GM12878 (cell line): Measurements from ENCODE around the gene PPME1. TPM values are rescaled to one million over a fixed set of nuclear protein-coding genes. Genes with fewer than 3 reads are reported as not detected.

ENCODE experiments used
- ATAC-seq: fragments of 200-7000 bp; cut with Tn5 transposase; 3 replicates; pipeline ENCODE4 v1.9.1; 2020; ENCODE audit warnings: mild to moderate bottlenecking, moderate library complexity
- BruUV-seq: library from RNA; stranded (reverse); fragments of 400-500 nt; replicated peaks from 2 replicates; lab custom pipeline; 2021; lab: Mats Ljungman, UMichigan
- CTCF ChIA-PET: fragments of 300-600 bp; sonication (Branson Sonifier 250); formaldehyde crosslinking; extraction: SDS; loops from one replicate; lab custom pipeline; 2021; ENCODE audit warnings: inconsistent platforms; lab: Yijun Ruan, JAX
- POLR2A ChIA-PET: fragments of 350-600 bp; formaldehyde crosslinking; extraction: SDS; loops from one replicate; lab custom pipeline; 2021; ENCODE audit warnings: inconsistent platforms; lab: Charles Lee
- RAD21 ChIA-PET: fragments of 300-600 bp; sonication (Branson Sonifier 250); formaldehyde crosslinking; loops from one replicate; lab custom pipeline; 2023; ENCODE audit warnings: antibody characterized with exemption; ENCODE audit not compliant: unreplicated experiment; lab: Charles Lee
- SMC1A ChIA-PET: fragments of 300-600 bp; sonication (Branson Sonifier 250); formaldehyde crosslinking; loops from one replicate; lab custom pipeline; 2023; ENCODE audit not compliant: unreplicated experiment, uncharacterized antibody; lab: Charles Lee
- DNase-seq: peaks from one replicate; pipeline ENCODE4 v3.0.0-alpha.2; 2011; ENCODE audit warnings: low read depth, low spot score
- FAIRE-seq: peaks from 3 replicates; lab custom pipeline; 2011; peaks lifted over from hg19 to GRCh38; lab: Jason Lieb, UNC
- H2AFZ ChIP-seq: 2 replicates; pipeline ENCODE4 v1.6.0; 2011; ENCODE audit warnings: low read depth, low read length, control low read depth; ENCODE audit not compliant: control insufficient read depth
- H3K27ac ChIP-seq: 2 replicates; pipeline ENCODE4 v1.5.1; 2011; ENCODE audit warnings: control low read depth; ENCODE audit not compliant: control insufficient read depth, insufficient read depth
- H3K27me3 ChIP-seq, 2 experiments: replicated peaks in 1 of 2; 2 replicates each; pipeline versions ENCODE4 v1.6.0 to v1.6.1; 2011; ENCODE audit warnings: low read length in 1 of 2; ENCODE audit not compliant: control insufficient read depth in 2 of 2, insufficient read depth in 2 of 2
- H3K36me3 ChIP-seq, 2 experiments: 2 replicates each; pipeline ENCODE4 v1.5.1; 2011; ENCODE audit warnings: low read length in 1 of 2; ENCODE audit not compliant: control insufficient read depth in 2 of 2, insufficient read depth in 2 of 2
- H3K4me1 ChIP-seq: 2 replicates; pipeline ENCODE4 v1.6.1; 2011; ENCODE audit warnings: mild to moderate bottlenecking, low read length, moderate library complexity, mixed read lengths; ENCODE audit not compliant: control insufficient read depth, insufficient read depth
- H3K4me2 ChIP-seq: 2 replicates; pipeline ENCODE4 v1.6.0; 2011; ENCODE audit warnings: control low read depth; ENCODE audit not compliant: control insufficient read depth, insufficient read depth
- H3K4me3 ChIP-seq: fragments of 200-600 bp; sonication (generic); 2 replicates; pipeline ENCODE4 v1.5.1; 2016
- H3K79me2 ChIP-seq: 2 replicates; pipeline ENCODE4 v1.6.0; 2011; ENCODE audit warnings: low read length; ENCODE audit not compliant: control insufficient read depth, insufficient read depth
- H3K9ac ChIP-seq: 2 replicates; pipeline ENCODE4 v1.8.0; 2011; ENCODE audit warnings: low read length, control low read depth, mixed read lengths; ENCODE audit not compliant: control insufficient read depth, insufficient read depth
- H3K9me3 ChIP-seq: replicated peaks from 3 replicates; pipeline ENCODE4 v1.5.1; 2011; ENCODE audit warnings: mild to moderate bottlenecking, low read length; ENCODE audit not compliant: control insufficient read depth, insufficient read depth
- H4K20me1 ChIP-seq: 2 replicates; pipeline ENCODE4 v1.6.0; 2011; ENCODE audit not compliant: control insufficient read depth, insufficient read depth
- NFXL1 ChIP-seq: fragments of 450-650 bp; IDR thresholded peaks from 2 replicates; pipeline ENCODE4 v1.6.1; 2017; ENCODE audit warnings: antibody characterized with exemption, mild to moderate bottlenecking, borderline replicate concordance
- NR2C2 ChIP-seq: IDR thresholded peaks from 2 replicates; pipeline ENCODE4 v1.6.1; 2011; ENCODE audit warnings: borderline replicate concordance, low read depth; ENCODE audit not compliant: control insufficient read depth, insufficient read length
- POLR2AphosphoS2 ChIP-seq: IDR thresholded peaks from 2 replicates; pipeline ENCODE4 v1.6.1; 2011; ENCODE audit warnings: low read depth, mild to moderate bottlenecking, low read length, improper control_type of control experiment, moderate library complexity
- RAD51 ChIP-seq: fragments of 450-650 bp; IDR thresholded peaks from 2 replicates; pipeline ENCODE4 v1.6.1; 2016; ENCODE audit warnings: moderate library complexity, mild to moderate bottlenecking, inconsistent platforms
- SREBF1 ChIP-seq: IDR thresholded peaks from 2 replicates; pipeline ENCODE4 v1.6.1; 2012; ENCODE audit warnings: mild to moderate bottlenecking, low read length
- SREBF2 ChIP-seq: IDR thresholded peaks from 2 replicates; pipeline ENCODE4 v1.6.1; 2012; ENCODE audit warnings: mild to moderate bottlenecking, low read length
- ZBED1 ChIP-seq: IDR thresholded peaks from 2 replicates; pipeline ENCODE4 v1.6.1; 2016; ENCODE audit warnings: borderline replicate concordance
- WGBS: methylation state at CpG from one replicate; pipeline ENCODE4 v1.1.6; 2016; ENCODE audit warnings: low lambda C conversion rate; ENCODE audit not compliant: insufficient replicate concordance, insufficient coverage; ENCODE audit errors: missing lambda C conversion rate; 5-methylcytosine and 5-hydroxymethylcytosine counted together
- in situ Hi-C: fragments of 300-500 bp; cut with MboI; formaldehyde crosslinking; loops from 9 replicates; pipeline ENCODE4 v1.14.3; 2018; ENCODE audit warnings: mixed read lengths
- intact Hi-C: fragments of 100-400 bp; cut with micrococcal nuclease; formaldehyde crosslinking; loops from one replicate; pipeline ENCODE4 v1.14.2; 2022; ENCODE audit not compliant: unreplicated experiment
- polyA plus RNA-seq, 11 experiments: library from polyadenylated mRNA; depleted of rRNA in 4 of 11; unstranded in 6 of 11; stranded (reverse) in 5 of 11; fragments of >200 nt; fragmentation: Nextera tagmentation in 4 of 11; fragmentation: Illumina TruSeq in 1 of 11; extraction: Ambion mirVana in 4 of 11; extraction: Trizol in 1 of 11; gene quantifications; 1 replicate in 1 of 11; 2 replicates in 10 of 11; pipeline versions ENCODE4 v1.2.1 to v1.2.3, GENCODE V29; 2011 to 2016; ENCODE audit warnings: inconsistent platforms in 2 of 11, missing spikeins in 2 of 11, low read depth in 1 of 11
- total RNA-seq, 4 experiments: library from RNA; depleted of rRNA in 3 of 4; stranded (reverse); fragments of >200 nt in 3 of 4; fragmentation: Illumina TruSeq in 1 of 4; extraction: Trizol in 1 of 4; gene quantifications; 2 replicates each; pipeline versions ENCODE4 v1.2.1 to v1.2.3, GENCODE V29; 2013 to 2021
- TF ChIP-seq, protein P1 (sequence below): fragments of 450-650 bp; IDR thresholded peaks from 2 replicates; pipeline ENCODE4 v1.6.1; 2018; ENCODE audit warnings: mild to moderate bottlenecking, low read depth, moderate library complexity; ENCODE audit not compliant: partially characterized antibody
- TF ChIP-seq, protein P2 (sequence below): IDR thresholded peaks from 2 replicates; pipeline ENCODE4 v1.6.1; 2011; ENCODE audit warnings: low read depth, low read length, improper control_type of control experiment, borderline replicate concordance
- TF ChIP-seq, protein P3 (sequence below): fragments of 450-650 bp; IDR thresholded peaks from 2 replicates; pipeline ENCODE4 v1.6.1; 2016; ENCODE audit warnings: mild to moderate bottlenecking
- TF ChIP-seq, protein P4 (sequence below): fragments of 450-650 bp; IDR thresholded peaks from 2 replicates; pipeline ENCODE4 v1.6.1; 2017; ENCODE audit warnings: mild to moderate bottlenecking, moderate library complexity
- TF ChIP-seq, protein P5 (sequence below): fragments of 450-650 bp; IDR thresholded peaks from 2 replicates; pipeline ENCODE4 v1.6.1; 2017; ENCODE audit warnings: antibody characterized with exemption, mild to moderate bottlenecking, moderate library complexity

The PPME1 gene
- total and polyA plus RNA-seq, 10 of the 15 experiments (the other 5 are each of a cell fraction or from before 2014, with no cell fraction given), result 3.1 to 51.4 (median 20.8) TPM

DNA sequence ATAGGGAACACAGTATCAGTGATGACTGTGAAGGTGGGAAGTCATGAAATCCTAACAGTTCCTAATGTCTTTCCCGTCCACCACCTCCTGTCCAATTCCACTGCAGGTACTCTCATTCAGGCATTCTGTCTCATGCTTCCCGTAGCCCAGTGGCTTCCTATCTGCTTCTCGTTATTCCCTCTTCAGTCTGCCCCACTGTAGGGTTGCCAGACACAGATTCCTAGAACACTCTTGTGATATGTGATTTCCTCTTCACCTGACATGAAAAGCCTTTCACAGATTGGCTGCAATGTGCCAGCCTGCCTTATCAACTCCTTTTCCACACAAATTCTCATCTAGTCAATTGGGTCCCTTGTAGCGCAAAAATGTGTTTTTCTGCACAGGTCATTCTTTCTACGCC lies 49.3 kb upstream of the PPME1 start:
- CTCF ChIA-PET, result interaction anchor here (1.1 kb wide), 1 partner anchor 38 kb away, joined by 4 read pairs; no protein-coding TSS in a partner anchor
- intact Hi-C loops, result no loop called here
- Histone ChIP-seq H3K4me3 (no peak overlapping the region), H3K36me3 (no peaks in the 10 kb centered on the region; a peak in 1 of 4 replicates), H3K27ac (no peak overlapping the region), H4K20me1 (no peaks in the 10 kb centered on the region), H2AFZ (no peak overlapping the region), H3K79me2 (no peaks in the 10 kb centered on the region), H3K4me2 (no peak overlapping the region), H3K9me3 (no peaks in the 10 kb centered on the region), H3K9ac (no peak overlapping the region), H3K4me1 (no peaks in the 10 kb centered on the region), H3K27me3 (no peaks in the 10 kb centered on the region)
- BruUV-seq, result no TSS peak
- ATAC-seq, result no peak
- in situ Hi-C loops, result no loop called here
- no peak for DNase-seq
- 99% methylated on average over 5 of the region's 5 CpGs for WGBS
- SMC1A ChIA-PET, result no interaction called here
- no peak for FAIRE-seq
- POLR2A ChIA-PET, result no interaction called here
- RAD21 ChIA-PET, result no interaction called here
- no peak for TF ChIP-seq ZBED1
- TF ChIP-seq NR2C2, result no peak
- TF ChIP-seq, protein P1, sequence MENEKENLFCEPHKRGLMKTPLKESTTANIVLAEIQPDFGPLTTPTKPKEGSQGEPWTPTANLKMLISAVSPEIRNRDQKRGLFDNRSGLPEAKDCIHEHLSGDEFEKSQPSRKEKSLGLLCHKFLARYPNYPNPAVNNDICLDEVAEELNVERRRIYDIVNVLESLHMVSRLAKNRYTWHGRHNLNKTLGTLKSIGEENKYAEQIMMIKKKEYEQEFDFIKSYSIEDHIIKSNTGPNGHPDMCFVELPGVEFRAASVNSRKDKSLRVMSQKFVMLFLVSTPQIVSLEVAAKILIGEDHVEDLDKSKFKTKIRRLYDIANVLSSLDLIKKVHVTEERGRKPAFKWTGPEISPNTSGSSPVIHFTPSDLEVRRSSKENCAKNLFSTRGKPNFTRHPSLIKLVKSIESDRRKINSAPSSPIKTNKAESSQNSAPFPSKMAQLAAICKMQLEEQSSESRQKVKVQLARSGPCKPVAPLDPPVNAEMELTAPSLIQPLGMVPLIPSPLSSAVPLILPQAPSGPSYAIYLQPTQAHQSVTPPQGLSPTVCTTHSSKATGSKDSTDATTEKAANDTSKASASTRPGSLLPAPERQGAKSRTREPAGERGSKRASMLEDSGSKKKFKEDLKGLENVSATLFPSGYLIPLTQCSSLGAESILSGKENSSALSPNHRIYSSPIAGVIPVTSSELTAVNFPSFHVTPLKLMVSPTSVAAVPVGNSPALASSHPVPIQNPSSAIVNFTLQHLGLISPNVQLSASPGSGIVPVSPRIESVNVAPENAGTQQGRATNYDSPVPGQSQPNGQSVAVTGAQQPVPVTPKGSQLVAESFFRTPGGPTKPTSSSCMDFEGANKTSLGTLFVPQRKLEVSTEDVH, result no peak
- TF ChIP-seq, protein P2, sequence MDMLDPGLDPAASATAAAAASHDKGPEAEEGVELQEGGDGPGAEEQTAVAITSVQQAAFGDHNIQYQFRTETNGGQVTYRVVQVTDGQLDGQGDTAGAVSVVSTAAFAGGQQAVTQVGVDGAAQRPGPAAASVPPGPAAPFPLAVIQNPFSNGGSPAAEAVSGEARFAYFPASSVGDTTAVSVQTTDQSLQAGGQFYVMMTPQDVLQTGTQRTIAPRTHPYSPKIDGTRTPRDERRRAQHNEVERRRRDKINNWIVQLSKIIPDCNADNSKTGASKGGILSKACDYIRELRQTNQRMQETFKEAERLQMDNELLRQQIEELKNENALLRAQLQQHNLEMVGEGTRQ, result no peak
- TF ChIP-seq NFXL1, result no peak
- TF ChIP-seq, protein P3, sequence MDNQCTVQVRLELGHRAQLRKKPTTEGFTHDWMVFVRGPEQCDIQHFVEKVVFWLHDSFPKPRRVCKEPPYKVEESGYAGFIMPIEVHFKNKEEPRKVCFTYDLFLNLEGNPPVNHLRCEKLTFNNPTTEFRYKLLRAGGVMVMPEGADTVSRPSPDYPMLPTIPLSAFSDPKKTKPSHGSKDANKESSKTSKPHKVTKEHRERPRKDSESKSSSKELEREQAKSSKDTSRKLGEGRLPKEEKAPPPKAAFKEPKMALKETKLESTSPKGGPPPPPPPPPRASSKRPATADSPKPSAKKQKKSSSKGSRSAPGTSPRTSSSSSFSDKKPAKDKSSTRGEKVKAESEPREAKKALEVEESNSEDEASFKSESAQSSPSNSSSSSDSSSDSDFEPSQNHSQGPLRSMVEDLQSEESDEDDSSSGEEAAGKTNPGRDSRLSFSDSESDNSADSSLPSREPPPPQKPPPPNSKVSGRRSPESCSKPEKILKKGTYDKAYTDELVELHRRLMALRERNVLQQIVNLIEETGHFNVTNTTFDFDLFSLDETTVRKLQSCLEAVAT, result no peak
- no peak for TF ChIP-seq SREBF1
- no peak for TF ChIP-seq POLR2AphosphoS2
- TF ChIP-seq SREBF2, result no peak
- TF ChIP-seq, protein P4, sequence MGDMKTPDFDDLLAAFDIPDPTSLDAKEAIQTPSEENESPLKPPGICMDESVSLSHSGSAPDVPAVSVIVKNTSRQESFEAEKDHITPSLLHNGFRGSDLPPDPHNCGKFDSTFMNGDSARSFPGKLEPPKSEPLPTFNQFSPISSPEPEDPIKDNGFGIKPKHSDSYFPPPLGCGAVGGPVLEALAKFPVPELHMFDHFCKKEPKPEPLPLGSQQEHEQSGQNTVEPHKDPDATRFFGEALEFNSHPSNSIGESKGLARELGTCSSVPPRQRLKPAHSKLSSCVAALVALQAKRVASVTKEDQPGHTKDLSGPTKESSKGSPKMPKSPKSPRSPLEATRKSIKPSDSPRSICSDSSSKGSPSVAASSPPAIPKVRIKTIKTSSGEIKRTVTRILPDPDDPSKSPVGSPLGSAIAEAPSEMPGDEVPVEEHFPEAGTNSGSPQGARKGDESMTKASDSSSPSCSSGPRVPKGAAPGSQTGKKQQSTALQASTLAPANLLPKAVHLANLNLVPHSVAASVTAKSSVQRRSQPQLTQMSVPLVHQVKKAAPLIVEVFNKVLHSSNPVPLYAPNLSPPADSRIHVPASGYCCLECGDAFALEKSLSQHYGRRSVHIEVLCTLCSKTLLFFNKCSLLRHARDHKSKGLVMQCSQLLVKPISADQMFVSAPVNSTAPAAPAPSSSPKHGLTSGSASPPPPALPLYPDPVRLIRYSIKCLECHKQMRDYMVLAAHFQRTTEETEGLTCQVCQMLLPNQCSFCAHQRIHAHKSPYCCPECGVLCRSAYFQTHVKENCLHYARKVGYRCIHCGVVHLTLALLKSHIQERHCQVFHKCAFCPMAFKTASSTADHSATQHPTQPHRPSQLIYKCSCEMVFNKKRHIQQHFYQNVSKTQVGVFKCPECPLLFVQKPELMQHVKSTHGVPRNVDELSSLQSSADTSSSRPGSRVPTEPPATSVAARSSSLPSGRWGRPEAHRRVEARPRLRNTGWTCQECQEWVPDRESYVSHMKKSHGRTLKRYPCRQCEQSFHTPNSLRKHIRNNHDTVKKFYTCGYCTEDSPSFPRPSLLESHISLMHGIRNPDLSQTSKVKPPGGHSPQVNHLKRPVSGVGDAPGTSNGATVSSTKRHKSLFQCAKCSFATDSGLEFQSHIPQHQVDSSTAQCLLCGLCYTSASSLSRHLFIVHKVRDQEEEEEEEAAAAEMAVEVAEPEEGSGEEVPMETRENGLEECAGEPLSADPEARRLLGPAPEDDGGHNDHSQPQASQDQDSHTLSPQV, result no peak
- TF ChIP-seq, protein P5, sequence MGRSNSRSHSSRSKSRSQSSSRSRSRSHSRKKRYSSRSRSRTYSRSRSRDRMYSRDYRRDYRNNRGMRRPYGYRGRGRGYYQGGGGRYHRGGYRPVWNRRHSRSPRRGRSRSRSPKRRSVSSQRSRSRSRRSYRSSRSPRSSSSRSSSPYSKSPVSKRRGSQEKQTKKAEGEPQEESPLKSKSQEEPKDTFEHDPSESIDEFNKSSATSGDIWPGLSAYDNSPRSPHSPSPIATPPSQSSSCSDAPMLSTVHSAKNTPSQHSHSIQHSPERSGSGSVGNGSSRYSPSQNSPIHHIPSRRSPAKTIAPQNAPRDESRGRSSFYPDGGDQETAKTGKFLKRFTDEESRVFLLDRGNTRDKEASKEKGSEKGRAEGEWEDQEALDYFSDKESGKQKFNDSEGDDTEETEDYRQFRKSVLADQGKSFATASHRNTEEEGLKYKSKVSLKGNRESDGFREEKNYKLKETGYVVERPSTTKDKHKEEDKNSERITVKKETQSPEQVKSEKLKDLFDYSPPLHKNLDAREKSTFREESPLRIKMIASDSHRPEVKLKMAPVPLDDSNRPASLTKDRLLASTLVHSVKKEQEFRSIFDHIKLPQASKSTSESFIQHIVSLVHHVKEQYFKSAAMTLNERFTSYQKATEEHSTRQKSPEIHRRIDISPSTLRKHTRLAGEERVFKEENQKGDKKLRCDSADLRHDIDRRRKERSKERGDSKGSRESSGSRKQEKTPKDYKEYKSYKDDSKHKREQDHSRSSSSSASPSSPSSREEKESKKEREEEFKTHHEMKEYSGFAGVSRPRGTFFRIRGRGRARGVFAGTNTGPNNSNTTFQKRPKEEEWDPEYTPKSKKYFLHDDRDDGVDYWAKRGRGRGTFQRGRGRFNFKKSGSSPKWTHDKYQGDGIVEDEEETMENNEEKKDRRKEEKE, result no peak
- TF ChIP-seq RAD51, result no peak
